Gastroesophageal sphincter (tissue), 2 donors: ENCODE data around the gene SLC2A9.

Experiments used
- POLR2A ChIP-seq, 2 donors: fragments of 450-650 bp; IDR thresholded peaks; one replicate each; pipeline ENCODE4 v1.6.1; 2017; ENCODE audit warnings: antibody characterized with exemption in 2 of 2, mild to moderate bottlenecking in 2 of 2, moderate library complexity in 1 of 2
- POLR2AphosphoS5 ChIP-seq: sonication (generic); formaldehyde crosslinking; IDR thresholded peaks from one replicate; pipeline ENCODE4 v1.6.1; 2017; ENCODE audit warnings: antibody characterized with exemption

DNA sequence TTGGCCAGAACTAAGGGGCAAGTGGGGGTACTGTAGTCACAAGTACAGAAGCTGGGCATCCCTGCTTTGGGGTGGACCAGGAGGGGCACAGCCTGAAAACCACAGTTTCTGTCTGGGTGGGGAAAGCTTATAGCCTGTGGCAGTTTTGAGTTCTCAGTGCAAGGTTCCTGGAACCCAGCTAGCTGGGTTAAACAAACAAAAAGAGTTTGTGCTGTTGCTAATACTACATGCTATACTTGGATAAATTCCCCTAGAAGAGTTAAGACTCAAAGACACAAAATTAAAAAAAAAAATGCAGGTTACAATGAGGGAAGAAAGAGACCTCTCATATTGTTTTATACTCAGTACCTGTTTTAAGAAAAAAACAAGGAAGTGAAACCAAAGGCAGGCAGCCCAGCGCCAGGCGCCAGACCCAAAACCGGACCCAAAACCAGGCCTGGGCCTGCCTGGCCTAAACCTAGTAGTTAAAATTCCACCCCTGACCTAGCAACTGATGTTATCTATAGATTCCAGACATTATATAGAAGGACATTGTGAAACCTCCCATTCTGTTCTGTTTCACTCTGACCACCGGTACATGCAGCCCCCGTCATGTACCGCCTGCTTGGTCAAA is 50.8 kb downstream of the SLC2A9 start:
- no peak for TF ChIP-seq POLR2AphosphoS5
- no peak for TF ChIP-seq POLR2A (IDR thresholded peaks at IDR 0.05)
